Neural crest cell (in vitro differentiated cells): ENCODE results near the gene RAB11FIP5. TPM values are rescaled to one million over a fixed set of nuclear protein-coding genes. Genes with fewer than 3 reads are reported as not detected.

ENCODE experiments used
- DNase-seq: peaks from one replicate; pipeline ENCODE4 v3.0.0; 2021; ENCODE audit warnings: low read depth, mixed read lengths, low spot score
- H3K27ac Mint-ChIP-seq: one replicate; pipeline ENCODE4 v1.8.0; 2021; ENCODE audit warnings: mild to moderate bottlenecking, mixed read lengths; ENCODE audit not compliant: unreplicated experiment
- H3K27me3 Mint-ChIP-seq: 2 replicates; pipeline ENCODE4 v1.8.0; 2021; ENCODE audit warnings: low read depth, mild to moderate bottlenecking, mixed read lengths
- H3K36me3 Mint-ChIP-seq: 2 replicates; pipeline ENCODE4 v1.8.0; 2021; ENCODE audit warnings: low read depth, mild to moderate bottlenecking, mixed read lengths
- H3K4me1 Mint-ChIP-seq: 2 replicates; pipeline ENCODE4 v1.8.0; 2021; ENCODE audit warnings: mixed read lengths
- H3K4me3 Mint-ChIP-seq: one replicate; pipeline ENCODE4 v1.8.0; 2021; ENCODE audit warnings: mild to moderate bottlenecking, mixed read lengths
- H3K9me3 Mint-ChIP-seq: 2 replicates; pipeline ENCODE4 v1.8.0; 2021; ENCODE audit warnings: mixed read lengths
- CTCF ChIP-seq: fragments of 200-600 bp; sonication (generic); conservative IDR thresholded peaks from 2 replicates; pipeline ENCODE4 v1.5.0; 2021; ENCODE audit warnings: antibody characterized with exemption, mild to moderate bottlenecking
- total RNA-seq: library from RNA; stranded (reverse); gene quantifications from 2 replicates; pipeline ENCODE4 v1.2.1, GENCODE V29; 2021

The RAB11FIP5 gene
- total RNA-seq, 1 donor from 2014 or later, result 6.7 TPM

DNA sequence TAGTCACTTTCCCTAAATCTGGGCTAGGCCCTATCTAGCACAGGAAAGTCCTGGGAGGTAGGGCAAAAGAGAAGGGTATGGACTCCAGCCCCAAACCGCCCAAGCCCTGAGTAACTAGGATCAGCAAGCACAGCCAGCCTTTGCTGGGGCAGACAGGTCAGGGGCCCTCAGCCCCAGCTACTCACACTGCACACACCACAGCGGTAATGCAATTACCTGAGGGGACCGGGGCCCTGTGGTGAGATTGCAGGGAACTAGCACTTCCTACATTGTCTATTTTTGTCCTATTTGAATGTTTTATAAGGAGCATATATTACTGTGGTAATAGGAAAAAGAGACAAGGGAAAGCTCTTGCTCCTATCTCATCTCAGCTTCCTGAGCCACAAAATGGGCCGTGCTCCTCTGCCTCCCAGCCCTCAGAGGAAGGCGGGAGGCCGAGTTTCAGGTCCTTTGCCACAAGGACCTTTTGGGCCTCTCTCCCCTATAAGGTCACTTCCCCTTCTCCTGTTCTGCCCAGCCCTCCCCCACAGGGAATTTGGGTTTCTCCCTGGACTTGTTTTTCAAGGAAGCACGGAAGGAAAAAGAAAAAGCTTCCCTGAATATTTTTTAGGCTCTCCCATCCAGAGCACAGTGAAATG is 20.5 kb downstream of the RAB11FIP5 start:
- no peak overlapping the region for H3K27ac Mint-ChIP-seq
- no peaks in the 10 kb centered on the region for H3K36me3 Mint-ChIP-seq
- H3K4me3 Mint-ChIP-seq, result no peak overlapping the region
- H3K9me3 Mint-ChIP-seq, result no peaks in the 10 kb centered on the region
- peaks cover 28% of the 10 kb centered on the region for H3K4me1 Mint-ChIP-seq
- no peak for DNase-seq
- H3K27me3 Mint-ChIP-seq, result no peaks in the 10 kb centered on the region
- TF ChIP-seq CTCF, result no peak

- no peak overlapping the region for H3K4me3 Mint-ChIP-seq
- no peak overlapping the region for H3K27ac Mint-ChIP-seq
- no peaks in the 10 kb centered on the region for H3K9me3 Mint-ChIP-seq
- H3K27me3 Mint-ChIP-seq, result no peaks in the 10 kb centered on the region
- H3K36me3 Mint-ChIP-seq, result no peaks in the 10 kb centered on the region
- peaks cover 28% of the 10 kb centered on the region for H3K4me1 Mint-ChIP-seq
- no peak for TF ChIP-seq CTCF
- no peak for DNase-seq
Measured at GRCh38 chr2:73091696-73092095, 21.1 kb downstream of the RAB11FIP5 start.

DNA sequence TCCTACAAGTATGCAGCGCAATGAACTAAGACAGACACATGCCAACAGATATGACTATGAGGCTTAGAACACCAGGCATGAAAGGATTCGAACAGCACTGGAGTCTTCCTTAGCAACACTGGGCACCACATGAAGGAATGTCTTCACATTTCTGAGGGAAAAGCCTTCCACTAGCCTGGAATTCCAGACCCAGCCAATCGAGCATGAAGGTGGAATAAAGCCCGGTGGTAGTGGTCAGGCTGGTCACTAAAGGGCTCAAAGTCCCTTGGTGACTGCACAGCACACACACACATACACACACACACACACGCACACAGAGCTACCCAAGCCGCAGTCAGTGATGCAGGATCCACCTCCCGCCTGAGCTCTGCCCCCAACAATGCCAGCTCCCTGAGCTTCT is 21.6 kb downstream of the RAB11FIP5 start:
- no peak for TF ChIP-seq CTCF
- Mint-ChIP-seq H3K4me1 (peaks cover 28% of the 10 kb centered on the region), H3K36me3 (no peaks in the 10 kb centered on the region), H3K9me3 (no peaks in the 10 kb centered on the region), H3K4me3 (no peak overlapping the region), H3K27ac (no peak overlapping the region), H3K27me3 (no peaks in the 10 kb centered on the region)
- no peak for DNase-seq

- no peak for TF ChIP-seq CTCF
- DNase-seq, result no peak
- peaks cover 35% of the 10 kb centered on the region for H3K4me1 Mint-ChIP-seq
- H3K36me3 Mint-ChIP-seq, result no peaks in the 10 kb centered on the region
- H3K9me3 Mint-ChIP-seq, result no peaks in the 10 kb centered on the region
- no peaks in the 10 kb centered on the region for H3K27me3 Mint-ChIP-seq
- no peak overlapping the region for H3K27ac Mint-ChIP-seq
- no peak overlapping the region for H3K4me3 Mint-ChIP-seq
Measured at GRCh38 chr2:73089270-73090030, 23.3 kb downstream of the RAB11FIP5 start.

GRCh38 chr2:73088703-73089102 is 24.0 kb downstream of the RAB11FIP5 start:
- DNase-seq, result no peak
- H3K36me3 Mint-ChIP-seq, result no peaks in the 10 kb centered on the region
- H3K4me3 Mint-ChIP-seq, result no peak overlapping the region
- H3K9me3 Mint-ChIP-seq, result no peaks in the 10 kb centered on the region
- H3K27me3 Mint-ChIP-seq, result no peaks in the 10 kb centered on the region
- peaks cover 35% of the 10 kb centered on the region for H3K4me1 Mint-ChIP-seq
- TF ChIP-seq CTCF, result no peak
- no peak overlapping the region for H3K27ac Mint-ChIP-seq
